Panc1 (cell line): ENCODE results near the gene CCDC85C. TPM values are rescaled to one million over a fixed set of nuclear protein-coding genes. Genes with fewer than 3 reads are reported as not detected.

ENCODE experiments used
- ATAC-seq: fragments of 200-7000 bp; cut with Tn5 transposase; 2 replicates; pipeline ENCODE4 v1.9.1; 2020; ENCODE audit warnings: mild to moderate bottlenecking, moderate library complexity
- BruUV-seq: library from RNA; stranded (reverse); fragments of 400-500 nt; replicated peaks from 2 replicates; lab custom pipeline; 2021; lab: Mats Ljungman, UMichigan
- CTCF ChIA-PET: fragments of 300-600 bp; sonication (Branson Sonifier 250); formaldehyde crosslinking; loops from one replicate; lab custom pipeline; 2022; ENCODE audit warnings: antibody characterized with exemption; lab: Charles Lee
- POLR2A ChIA-PET: fragments of 300-600 bp; sonication (Branson Sonifier 250); formaldehyde crosslinking; loops from one replicate; lab custom pipeline; 2022; ENCODE audit warnings: antibody characterized with exemption; lab: Charles Lee
- DNase-seq: peaks from one replicate; pipeline ENCODE4 v3.0.0-alpha.2; 2010; ENCODE audit warnings: low read depth, low spot score
- H3K27ac ChIP-seq: 2 replicates; pipeline ENCODE4 v1.5.1; 2011; ENCODE audit warnings: mild to moderate bottlenecking, low read length, inconsistent platforms
- H3K27me3 ChIP-seq: fragments of 200-500 bp; sonication (Bioruptor generic); 2 replicates; pipeline ENCODE4 v1.6.0; 2014; ENCODE audit warnings: low read length, inconsistent platforms; ENCODE audit not compliant: control insufficient read depth, insufficient read depth
- H3K36me3 ChIP-seq: fragments of 200-500 bp; sonication (Bioruptor generic); 2 replicates; pipeline ENCODE4 v1.5.1; 2014; ENCODE audit warnings: inconsistent platforms, mild to moderate bottlenecking, low read length, moderate library complexity; ENCODE audit not compliant: control insufficient read depth, insufficient read depth
- H3K4me1 ChIP-seq: 2 replicates; pipeline ENCODE4 v1.5.1; 2011; ENCODE audit warnings: inconsistent platforms, mild to moderate bottlenecking, low read length, moderate library complexity; ENCODE audit not compliant: control insufficient read depth, insufficient read depth
- H3K4me3 ChIP-seq, 2 experiments: 2 replicates each; pipeline ENCODE4 v1.5.1; 2011 to 2012; ENCODE audit warnings: low read depth in 2 of 2, low read length in 2 of 2, mild to moderate bottlenecking in 2 of 2, inconsistent platforms in 1 of 2, moderate library complexity in 1 of 2
- H3K9me3 ChIP-seq: fragments of 200-500 bp; sonication (Bioruptor generic); 2 replicates; pipeline ENCODE4 v1.5.1; 2014; ENCODE audit warnings: low read depth, mild to moderate bottlenecking, inconsistent platforms, low read length, moderate library complexity; ENCODE audit not compliant: control insufficient read depth, insufficient read depth
- POLR2AphosphoS5 ChIP-seq: IDR thresholded peaks from 2 replicates; pipeline ENCODE4 v1.6.1; 2012; ENCODE audit warnings: mild to moderate bottlenecking, low read depth, low read length, moderate library complexity
- REST ChIP-seq, 2 experiments: IDR thresholded peaks; 2 replicates each; pipeline ENCODE4 v1.6.1; 2011 to 2012; ENCODE audit warnings: low read depth in 2 of 2, control low read depth in 1 of 2, low read length in 1 of 2, mild to moderate bottlenecking in 1 of 2, moderate library complexity in 1 of 2; ENCODE audit not compliant: insufficient read depth in 1 of 2
- SIN3A ChIP-seq: IDR thresholded peaks from 2 replicates; pipeline ENCODE4 v1.6.1; 2012; ENCODE audit warnings: low read depth, mild to moderate bottlenecking, low read length, moderate library complexity, borderline replicate concordance; ENCODE audit not compliant: insufficient read depth
- TCF7L2 ChIP-seq: IDR thresholded peaks from 2 replicates; pipeline ENCODE4 v1.6.1; 2011; ENCODE audit warnings: mild to moderate bottlenecking, low read depth, low read length, inconsistent platforms
- in situ Hi-C: cut with HindIII; loops from 2 replicates; pipeline ENCODE4 v1.10.0; 2016; ENCODE audit warnings: low sequenced_read_pairs, low pct_unique_long_range_greater_than_20kb
- intact Hi-C: fragments of 100-400 bp; cut with micrococcal nuclease; formaldehyde crosslinking; loops from one replicate; pipeline ENCODE4 v1.10.0; 2022; ENCODE audit not compliant: unreplicated experiment
- total RNA-seq: library from RNA; stranded (reverse); gene quantifications from one replicate; pipeline ENCODE4 v1.2.1, GENCODE V29; 2021; ENCODE audit not compliant: unreplicated experiment
- TF ChIP-seq, protein P1 (sequence below): fragments of 450-650 bp; IDR thresholded peaks from 2 replicates; pipeline ENCODE4 v1.5.1; 2017; ENCODE audit warnings: mild to moderate bottlenecking

CCDC85C gene
- total RNA-seq, 1 experiment from 2014 or later, result 96.6 TPM

GRCh38 chr14:99532310-99532709, 71.7 kb downstream of the CCDC85C start:
- Histone ChIP-seq H3K9me3 (no peaks in the 10 kb centered on the region), H3K4me1 (peaks cover 48% of the 10 kb centered on the region), H3K27me3 (no peaks in the 10 kb centered on the region), H3K27ac (no peak overlapping the region), H3K36me3 (no peaks in the 10 kb centered on the region), H3K4me3 (no peak overlapping the region)
- no peak for DNase-seq
- ChIA-PET CTCF (no interaction called here), POLR2A (no interaction called here)
- no TSS peak for BruUV-seq
- in situ Hi-C loops, result no loop called here
- TF ChIP-seq, protein P1, sequence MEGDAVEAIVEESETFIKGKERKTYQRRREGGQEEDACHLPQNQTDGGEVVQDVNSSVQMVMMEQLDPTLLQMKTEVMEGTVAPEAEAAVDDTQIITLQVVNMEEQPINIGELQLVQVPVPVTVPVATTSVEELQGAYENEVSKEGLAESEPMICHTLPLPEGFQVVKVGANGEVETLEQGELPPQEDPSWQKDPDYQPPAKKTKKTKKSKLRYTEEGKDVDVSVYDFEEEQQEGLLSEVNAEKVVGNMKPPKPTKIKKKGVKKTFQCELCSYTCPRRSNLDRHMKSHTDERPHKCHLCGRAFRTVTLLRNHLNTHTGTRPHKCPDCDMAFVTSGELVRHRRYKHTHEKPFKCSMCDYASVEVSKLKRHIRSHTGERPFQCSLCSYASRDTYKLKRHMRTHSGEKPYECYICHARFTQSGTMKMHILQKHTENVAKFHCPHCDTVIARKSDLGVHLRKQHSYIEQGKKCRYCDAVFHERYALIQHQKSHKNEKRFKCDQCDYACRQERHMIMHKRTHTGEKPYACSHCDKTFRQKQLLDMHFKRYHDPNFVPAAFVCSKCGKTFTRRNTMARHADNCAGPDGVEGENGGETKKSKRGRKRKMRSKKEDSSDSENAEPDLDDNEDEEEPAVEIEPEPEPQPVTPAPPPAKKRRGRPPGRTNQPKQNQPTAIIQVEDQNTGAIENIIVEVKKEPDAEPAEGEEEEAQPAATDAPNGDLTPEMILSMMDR, result no peak
- TF ChIP-seq REST (IDR thresholded peaks at IDR 0.05; ENCODE audit: insufficient read depth in 1 of 2, low read depth in 2 of 2, low read length in 1 of 2) (no peak), TCF7L2 (no peak), POLR2AphosphoS5 (no peak), SIN3A (no peak)
- ATAC-seq, result no peak
- intact Hi-C loops, result no loop called here

DNA sequence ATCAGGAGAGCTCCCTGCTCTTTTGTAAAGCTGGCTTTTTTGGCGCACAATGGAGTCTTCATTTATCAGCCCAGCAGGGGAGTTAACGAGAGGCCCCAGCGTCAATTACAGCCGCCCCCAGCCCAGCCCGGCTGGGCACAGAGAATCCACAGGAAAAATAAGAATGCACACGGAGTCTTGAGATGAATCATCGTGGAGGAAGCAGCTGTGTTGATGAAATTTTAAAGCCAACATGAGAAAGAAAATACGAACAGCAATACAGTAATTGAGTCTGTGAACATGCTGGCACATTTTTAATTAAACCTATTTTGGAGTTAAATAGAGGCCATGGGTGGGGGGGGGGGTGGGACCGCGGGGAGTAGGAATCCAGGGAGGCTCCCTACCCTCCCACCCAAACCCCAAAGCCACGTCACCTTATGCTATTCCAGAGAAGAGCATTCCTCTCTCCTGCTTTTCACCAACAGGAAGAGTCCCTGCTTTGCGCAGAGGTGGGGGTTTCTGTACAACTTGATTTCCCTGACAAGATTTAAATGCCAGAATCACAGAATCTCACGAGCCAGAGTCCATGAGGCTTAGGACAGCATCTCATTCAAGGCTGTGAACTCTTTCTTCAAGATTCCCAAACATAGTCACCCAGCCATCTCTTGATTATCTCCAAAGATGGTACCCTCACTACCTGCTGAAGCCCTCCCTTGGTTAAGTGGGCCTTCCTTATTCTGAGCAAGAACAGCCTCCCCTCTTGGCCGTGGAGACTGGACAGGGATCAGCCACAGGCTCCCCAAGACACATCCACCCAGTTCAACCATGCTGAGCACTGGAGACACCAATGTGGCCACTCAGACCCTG, 72.5 kb downstream of the CCDC85C start:
- Histone ChIP-seq H3K36me3 (no peaks in the 10 kb centered on the region), H3K4me1 (peaks cover 48% of the 10 kb centered on the region), H3K9me3 (no peaks in the 10 kb centered on the region), H3K4me3 (no peak overlapping the region), H3K27me3 (no peaks in the 10 kb centered on the region), H3K27ac (no peak overlapping the region)
- intact Hi-C loops, result no loop called here
- POLR2A ChIA-PET, result interaction anchor here (0.6 kb wide), 1 partner anchor 81 kb away, joined by 3 read pairs; no protein-coding TSS in a partner anchor
- CTCF ChIA-PET, result no interaction called here
- no TSS peak for BruUV-seq
- TF ChIP-seq REST (IDR thresholded peaks at IDR 0.05; ENCODE audit: insufficient read depth in 1 of 2, low read depth in 2 of 2, low read length in 1 of 2) (no peak), TCF7L2 (no peak), SIN3A (no peak), POLR2AphosphoS5 (no peak)
- TF ChIP-seq, protein P1, result no peak
- DNase-seq (no peak), ATAC-seq (no peak)
- in situ Hi-C loops, result no loop called here
